TTC549 (cell line): ENCODE measurements around the gene STRIP2.
"Not testable (repeated sequence)": the region's sequence is repeated elsewhere in the genome, so short reads cannot be mapped to it uniquely, and the experiment has no call there.

Experiments used
- FAIRE-seq: peaks from 2 replicates; lab custom pipeline; 2012; peaks lifted over from hg19 to GRCh38; lab: Jason Lieb, UNC

The STRIP2 gene

DNA sequence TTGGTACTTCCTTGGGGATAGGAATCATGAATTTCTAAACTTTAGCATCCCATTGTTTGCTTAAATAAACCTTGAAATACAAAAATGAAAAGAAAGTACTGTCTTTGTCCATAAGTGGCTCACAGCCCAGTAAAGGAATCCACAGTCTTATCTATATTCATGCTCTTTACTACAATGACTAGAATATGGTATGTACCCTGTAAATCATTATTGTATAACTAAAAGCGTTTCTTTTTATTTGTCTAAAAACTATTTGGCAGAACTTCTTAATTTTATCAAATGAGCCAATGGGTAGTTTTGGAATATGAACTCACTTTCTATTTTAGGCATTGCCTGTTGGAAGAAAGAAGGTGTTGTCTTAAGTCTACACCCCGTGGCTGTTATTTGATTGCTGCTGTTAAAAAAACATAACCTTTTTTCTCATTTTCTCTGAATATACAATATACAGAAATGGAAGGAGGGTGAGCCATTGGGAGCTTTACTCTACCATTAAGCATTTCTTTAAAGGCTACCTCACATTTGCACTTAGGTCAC lies 12.4 kb upstream of the STRIP2 start:
- no peak for FAIRE-seq

DNA sequence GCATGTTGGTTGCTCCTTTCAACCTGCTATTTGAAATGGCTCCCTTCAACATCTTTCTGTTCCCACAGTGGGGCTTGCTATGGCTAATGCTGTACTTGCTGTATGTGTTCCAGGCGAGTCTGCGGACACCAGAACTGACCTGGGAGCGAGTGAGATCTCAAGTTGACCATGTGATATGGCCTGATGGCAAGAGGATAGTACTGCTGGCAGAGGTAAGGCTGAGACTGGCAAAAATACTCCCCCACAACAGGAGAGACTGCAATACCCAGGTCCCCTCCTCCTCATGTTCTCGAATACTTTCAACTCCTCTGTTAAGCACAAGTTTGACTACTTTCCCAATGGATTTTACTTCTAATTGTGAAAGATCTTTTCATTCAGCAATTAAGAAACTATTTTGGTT lies 11.5 kb upstream of the STRIP2 start:
- no peak for FAIRE-seq

DNA sequence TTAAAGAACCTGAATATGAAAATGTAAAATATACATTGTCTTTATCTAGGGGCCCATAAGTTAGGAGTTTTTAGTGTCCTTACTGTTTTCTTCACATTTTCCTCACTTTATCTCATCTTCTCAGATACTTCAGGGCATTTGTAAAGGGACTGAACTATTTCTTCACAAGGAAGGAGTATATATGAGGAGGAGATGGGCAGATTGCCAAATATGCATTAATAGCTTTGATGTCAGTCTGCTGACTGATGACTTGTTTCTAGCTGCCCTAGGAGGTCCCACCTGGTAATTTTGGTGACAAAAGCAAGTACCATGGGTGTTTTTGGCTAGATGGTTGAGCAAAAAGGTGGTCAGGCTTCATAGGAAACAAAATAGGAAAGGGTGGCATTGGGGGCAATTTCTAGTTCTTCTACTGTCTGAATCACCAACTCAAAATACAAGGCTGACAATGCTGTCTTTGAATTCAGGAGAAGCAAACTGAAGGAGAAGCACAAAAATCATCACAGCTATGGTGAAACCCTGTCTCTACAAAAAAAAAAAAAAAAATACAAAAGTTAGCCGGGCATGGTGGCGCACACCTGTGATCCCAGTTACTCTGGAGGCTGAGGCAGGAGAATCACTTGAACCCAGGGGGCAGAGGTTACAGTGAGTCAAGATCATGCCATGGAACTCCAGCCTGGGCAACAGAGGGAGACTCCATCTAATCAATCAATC lies 10.4 kb upstream of the STRIP2 start:
- no peak for FAIRE-seq

DNA sequence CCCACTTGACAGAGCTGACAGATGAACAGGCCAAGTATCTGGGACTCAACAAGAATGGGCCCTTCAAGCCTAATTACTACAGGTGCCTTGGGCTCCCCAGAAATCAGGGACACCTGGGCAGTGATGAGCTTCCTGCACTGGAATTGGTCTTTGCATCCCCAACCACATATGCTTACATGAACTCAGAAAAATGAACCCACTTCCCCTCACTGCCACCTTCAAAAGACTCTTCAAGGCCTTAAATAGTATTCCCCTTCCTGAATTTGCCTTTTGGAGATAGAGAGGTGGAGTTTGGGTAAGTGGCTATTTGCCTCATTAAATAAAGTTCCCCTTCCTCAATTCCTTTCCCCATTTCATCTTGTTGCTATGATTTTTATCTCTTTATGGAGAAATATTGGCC lies 7.8 kb upstream of the STRIP2 start:
- FAIRE-seq = no peak

DNA sequence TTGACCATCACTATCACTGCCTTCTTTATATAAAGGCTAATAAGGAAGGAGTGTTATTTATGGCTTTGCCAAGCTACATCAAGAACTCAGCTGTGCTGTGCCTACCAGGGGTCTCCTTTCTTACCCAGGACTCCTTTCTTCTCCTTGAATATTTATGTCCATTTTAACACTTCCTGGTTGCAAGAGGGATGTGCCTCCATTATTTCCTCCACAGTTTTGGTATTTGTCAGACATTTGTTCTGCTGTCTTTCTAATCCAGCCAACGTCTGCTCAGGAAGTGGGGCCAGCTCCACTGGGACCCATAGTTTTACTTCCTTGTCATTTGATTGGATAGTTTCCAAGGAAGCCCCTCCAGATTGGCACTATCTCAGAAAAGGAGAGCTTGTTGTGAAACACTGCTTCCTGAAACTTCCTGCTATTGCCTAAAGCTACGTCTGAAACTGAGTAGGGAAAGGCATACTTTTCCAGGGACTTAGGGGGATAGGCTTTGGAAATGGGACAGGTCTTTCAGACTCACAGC lies 6.6 kb upstream of the STRIP2 start:
- FAIRE-seq = no peak

DNA sequence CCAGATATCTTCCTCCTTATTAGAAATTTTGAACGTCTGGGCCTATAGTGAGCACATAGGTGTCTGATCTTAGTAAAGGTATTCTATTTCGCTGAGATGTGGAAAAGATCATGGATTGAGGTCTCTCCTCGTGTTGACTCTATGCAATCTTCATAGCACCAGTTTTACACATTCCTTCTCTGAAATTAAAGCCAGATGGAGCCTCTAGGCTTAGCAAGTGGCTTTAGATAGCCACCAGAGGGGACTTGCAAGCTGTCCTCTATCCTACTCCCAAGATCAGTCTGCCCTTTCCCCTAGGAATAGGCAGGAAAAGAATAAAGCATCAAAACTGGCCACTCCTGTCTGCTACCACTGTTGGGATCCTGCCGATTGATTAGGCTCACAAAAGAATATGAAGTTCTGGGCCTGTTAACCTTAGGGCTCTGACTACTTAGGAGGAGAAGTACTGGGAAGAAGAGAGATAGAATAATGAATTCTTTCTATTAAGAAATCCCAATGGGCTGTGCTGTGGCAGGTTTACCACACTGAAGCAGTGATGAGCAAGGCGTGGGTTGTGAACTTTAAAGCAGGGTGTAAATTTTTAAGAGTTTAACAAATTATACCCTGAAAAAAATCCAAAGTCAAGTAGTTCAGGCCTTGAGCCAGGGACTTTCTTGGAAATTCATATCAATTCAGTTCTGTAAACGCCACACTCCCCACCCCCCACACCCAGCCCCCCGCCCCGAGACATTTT lies 2.2 kb upstream of the STRIP2 start:
- FAIRE-seq = no peak

DNA sequence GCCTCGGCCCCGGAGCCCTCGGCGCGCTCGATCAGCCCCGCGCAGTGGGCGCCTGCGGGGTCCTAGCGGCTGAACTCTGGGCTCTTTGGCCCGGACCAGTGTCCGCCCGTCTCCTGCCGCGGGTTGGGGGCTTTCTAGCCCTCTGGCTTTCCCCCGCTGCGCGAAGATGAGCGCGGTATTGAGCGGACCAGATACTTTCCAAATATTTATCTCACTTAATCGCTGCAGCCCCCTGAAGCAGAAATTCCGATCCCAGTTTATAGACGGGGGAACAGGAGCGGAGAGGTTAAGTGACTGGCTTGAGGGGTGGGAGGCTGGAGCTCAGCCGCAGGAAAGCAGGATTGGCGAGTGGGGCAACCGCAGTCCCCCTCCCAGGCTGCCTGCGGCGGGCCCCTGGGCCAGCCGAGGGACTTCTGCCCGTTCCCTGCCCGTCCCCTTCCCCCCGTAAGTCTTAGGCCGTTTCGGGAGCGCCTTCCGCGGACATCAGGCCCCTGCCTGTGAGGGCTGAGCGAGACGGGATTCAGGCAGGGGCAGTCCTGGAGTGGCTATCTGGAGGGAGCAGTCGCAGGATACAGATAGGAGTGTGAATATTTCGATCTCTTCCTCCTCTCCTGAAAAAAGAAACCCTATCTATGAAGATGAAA lies 565 bp downstream of the STRIP2 start:
- FAIRE-seq = no peak

DNA sequence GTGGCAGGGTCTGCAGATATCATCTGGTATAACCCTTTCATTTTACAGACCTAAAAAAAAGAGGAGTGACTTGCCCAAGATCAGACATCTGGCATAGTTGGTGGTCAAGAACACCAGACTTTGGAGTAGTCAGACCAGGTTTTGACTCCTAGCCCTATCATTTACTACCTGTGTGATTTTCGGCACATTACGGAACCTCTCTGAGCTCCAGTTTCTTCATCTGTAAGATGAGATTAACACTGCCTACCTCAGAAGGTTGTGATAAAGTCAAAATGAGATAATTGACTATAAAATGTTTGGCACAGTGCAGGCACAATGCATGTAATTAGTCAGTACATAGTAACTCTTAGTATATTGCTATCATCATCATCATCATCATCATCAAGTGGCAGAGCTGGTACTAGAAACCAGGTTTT lies 1.2 kb downstream of the STRIP2 start:
- no peak for FAIRE-seq

DNA sequence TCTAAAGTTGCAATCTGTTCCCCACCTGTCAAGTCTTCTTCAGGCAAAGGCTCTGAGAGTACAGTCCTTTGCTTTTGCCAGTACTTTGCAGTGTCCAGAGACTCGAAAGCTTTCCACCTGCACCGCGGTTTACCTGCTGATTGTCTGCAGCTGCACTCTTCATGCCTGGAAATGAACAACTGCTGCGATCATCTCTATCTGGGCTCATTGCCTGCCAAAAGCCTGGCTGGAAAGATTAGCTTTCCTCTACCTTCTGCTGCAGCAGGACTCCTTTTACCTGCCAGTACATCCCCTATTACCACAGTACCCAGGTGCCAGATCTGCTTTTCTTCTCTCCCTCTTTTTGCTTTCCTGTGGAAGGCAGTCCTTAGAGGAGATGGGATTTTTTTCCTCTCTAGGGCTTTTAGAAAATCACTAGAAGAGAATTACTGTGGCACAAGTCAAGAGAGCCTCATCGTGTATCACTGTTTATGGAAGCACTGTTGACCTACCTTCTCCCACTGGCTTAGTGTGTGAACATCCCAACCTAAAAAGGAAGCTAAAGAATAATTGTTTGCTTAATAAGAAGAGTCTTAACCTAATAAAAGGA lies 2.2 kb downstream of the STRIP2 start:
- FAIRE-seq = no peak

DNA sequence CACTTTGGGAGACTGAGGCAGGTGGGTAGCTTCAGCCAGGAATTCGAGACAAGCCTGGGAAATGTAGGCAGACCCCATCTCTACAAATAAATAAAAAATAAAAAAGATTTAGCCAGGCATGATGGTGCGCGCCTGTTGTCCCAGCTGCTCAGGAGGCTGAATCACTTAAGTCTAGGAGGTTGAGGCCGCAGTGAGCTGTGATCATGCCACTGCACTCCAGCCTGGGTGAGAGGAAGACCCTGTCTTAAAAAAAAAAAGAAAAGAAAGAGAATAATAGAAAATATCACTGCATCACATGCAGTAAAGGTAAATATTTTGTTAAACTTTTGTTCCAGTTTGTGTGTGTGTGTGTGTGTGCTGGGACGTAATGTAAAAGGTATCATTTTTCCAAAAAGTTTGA lies 3.0 kb downstream of the STRIP2 start:
- no peak for FAIRE-seq

DNA sequence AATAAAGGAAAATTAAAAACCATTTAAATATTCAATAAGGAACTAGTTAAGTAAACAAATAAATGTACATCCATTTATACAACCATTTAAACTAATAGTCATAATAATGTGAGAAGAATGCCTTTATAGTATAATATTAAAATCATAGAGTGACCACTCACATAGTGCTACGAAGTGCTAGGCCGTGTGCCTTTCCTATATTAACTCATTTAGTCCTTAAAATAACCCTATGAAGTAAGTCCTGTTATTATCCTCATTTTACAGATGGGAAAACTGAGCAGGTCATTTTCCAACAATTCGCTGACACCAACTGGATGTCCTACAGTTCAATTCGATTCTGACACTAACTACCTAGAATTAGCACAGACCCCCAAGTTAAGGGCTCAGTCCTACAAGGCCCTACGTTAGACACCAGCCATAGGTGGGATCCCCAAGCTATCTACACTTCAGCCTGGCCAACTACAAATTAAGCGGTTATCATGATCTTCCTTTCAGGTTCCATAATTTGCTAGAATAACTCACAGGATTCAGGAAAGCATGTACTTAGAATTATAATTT lies 4.1 kb downstream of the STRIP2 start:
- no peak for FAIRE-seq

DNA sequence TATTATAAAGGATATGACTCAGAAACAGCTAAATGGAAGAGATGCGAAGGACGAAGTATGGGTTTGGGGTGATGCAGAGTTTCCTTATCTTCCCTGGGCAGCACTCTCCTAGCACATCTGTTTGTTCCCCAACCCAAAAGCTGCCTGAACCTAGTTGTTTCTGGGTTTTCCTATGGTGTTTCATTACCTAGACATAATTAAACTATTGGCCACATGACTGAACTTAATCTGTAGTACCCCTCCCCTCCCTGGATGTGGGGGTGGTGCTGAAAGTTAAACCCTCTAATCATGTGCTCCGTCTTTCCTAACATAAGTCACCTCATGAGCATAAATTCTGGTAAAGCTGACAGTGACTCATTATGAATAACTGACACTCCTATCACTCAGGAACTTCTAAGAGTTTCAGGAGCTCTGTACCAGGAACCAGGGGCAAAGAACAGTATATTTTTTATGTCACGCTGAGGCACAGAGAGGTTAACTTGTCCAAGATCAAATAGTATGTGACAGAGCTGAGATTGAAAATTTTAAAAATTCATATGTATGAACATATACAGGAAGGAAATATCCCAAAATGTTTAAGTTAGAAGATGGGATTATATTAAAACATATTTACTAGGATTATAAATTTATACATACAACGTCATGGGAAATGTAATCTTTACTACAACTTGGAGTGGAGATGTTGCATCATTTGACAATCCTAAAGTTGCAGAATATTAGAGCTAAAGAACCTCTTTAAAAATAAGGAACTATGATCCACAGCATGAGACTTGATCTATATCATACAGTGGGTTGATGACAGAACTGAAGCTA lies 4.8 kb downstream of the STRIP2 start:
- FAIRE-seq = no peak

DNA sequence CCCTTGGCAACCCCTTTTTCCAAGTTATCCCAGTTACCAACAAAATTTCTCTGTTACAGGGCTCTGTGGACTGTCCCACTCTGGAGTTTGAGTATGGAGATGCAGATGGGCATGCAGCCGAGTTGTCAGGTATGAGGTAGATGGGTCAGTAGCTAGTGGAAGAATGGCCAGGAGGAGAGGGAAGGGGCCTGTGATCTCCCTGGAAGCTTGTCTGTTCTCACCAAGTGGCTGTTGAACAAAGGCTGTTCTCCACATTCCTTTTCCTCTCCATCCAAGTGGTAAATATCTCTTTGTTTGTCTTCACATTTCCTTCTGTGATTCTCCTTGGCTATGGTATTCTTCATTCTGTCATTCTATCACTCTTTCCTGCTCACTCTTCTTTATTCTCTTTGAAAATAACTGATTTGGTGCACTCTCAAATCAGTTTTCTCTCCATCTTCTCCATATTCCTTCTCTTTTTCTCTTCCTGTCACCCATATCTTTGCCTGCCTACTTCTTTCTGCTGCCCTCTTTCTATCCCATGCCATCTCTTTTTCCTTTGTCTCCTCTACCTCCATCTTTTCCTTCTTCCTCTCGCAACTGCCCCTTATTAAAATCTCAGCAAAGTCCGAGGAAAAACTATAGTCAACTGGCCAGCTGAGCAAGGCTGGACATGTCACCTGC lies 5.9 kb downstream of the STRIP2 start:
- FAIRE-seq = no peak

DNA sequence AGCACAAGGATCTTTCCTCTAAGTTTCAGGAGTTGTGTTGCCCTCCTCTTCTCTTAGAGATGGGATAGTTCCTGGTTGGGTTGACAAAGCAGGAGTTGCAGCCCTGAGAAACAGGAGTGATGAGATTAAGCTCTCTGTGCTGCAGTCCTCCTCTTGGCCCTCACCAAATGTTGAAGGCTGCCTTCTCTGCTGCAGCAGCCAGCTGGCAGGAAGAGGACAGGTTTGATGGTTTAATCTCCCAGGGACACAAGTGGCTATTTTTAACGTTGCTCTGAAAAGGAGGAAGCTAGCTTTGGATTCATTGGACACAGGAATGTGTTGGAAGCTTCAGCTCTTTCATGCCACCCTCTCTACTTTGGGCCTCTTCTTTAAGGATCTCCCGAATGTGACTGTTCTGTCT lies 9.4 kb downstream of the STRIP2 start:
- no peak for FAIRE-seq

DNA sequence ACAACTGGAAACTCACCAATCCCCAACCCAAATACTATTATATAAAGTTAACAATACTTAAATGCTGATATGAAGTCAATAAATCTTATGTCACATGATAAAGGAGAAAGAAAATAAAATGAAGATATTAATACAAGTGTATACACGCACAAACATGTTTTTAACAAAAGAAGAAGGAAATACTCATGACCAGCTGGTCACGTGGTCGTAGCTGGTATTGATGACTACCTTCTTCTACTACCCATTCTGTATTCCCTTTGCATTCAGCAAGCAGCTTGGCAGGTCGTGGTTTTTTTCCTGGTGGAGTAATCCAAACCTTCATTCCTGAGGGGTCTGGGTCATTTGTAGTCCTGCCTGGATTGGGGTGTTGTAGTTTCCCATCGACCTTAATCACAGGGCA lies 10.5 kb downstream of the STRIP2 start:
- FAIRE-seq = not testable (repeated sequence)

DNA sequence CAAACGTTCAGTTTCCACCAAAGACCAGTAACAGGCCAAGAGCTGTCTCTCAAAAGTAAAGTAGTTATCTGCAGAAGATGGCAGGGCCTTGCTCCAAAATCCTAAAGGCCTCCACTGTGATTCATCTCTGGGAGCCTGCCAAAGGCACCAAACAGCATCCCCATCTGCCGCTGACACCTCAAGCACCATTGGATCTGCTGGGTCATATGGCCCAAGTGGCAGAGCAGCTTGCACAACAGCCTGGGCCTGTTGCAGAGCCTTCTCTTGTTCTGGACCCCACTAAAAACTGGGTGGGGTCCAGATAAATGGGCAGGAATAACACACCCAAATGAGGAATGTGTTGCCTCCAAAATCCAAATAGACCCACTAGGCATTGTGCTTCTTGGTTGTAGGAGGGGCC lies 12.7 kb downstream of the STRIP2 start:
- FAIRE-seq = not testable (repeated sequence)

DNA sequence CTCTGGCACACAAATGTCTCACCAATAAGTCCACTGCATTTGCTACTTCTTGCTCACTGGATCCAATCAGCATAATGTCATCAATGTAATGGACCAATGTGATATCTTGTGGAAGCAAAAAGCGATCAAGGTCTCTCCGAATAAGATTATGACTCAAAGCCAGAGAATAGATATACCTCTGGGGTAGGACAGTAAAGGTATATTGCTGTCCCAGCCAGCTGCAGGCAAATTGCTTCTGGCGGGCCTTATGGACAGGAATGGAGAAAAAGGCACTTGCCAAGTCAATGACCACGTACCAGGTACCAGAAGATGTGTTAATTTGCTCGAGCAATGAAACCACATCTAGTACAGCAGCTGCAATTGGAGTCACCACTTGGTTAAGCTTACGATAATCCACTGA lies 13.2 kb downstream of the STRIP2 start:
- not testable (repeated sequence) for FAIRE-seq

DNA sequence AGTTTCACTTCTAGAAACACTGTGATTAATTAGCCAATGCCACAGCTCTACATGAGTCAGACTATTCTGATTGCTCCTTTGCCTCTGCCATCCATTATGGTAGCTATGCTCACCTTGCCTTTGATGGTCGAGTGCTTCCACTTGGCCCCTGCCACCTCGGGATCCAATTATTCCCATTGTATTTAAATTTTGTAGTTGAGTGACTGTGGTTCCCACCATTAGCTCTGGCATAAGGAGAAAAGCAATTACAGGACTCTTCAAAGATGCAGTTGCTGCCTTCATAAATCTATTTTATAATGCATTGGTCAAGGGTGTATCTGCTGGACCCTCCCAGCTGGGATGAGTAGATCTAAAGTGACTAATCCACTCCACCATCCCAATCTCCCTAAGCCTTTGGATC lies 14.4 kb downstream of the STRIP2 start:
- FAIRE-seq = not testable (repeated sequence)

DNA sequence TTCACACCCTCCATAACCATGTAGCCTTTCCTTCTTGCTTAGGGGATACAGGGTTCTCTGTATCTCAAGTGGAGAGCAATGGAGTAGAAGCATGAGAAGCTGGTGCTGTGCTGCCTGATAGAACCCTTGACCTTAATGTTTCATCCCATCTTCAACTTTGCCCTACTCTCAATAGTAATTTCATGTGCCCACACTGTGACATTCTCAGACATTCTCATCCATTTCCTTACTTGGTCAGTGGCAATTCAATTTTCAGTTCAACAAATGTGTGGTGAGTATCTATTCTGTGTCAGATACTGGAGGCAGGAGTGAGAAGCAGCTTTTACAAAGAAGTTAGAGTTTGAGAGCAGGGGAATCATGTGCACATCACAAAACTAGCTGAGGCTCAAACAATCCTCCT lies 16.1 kb downstream of the STRIP2 start:
- no peak for FAIRE-seq

DNA sequence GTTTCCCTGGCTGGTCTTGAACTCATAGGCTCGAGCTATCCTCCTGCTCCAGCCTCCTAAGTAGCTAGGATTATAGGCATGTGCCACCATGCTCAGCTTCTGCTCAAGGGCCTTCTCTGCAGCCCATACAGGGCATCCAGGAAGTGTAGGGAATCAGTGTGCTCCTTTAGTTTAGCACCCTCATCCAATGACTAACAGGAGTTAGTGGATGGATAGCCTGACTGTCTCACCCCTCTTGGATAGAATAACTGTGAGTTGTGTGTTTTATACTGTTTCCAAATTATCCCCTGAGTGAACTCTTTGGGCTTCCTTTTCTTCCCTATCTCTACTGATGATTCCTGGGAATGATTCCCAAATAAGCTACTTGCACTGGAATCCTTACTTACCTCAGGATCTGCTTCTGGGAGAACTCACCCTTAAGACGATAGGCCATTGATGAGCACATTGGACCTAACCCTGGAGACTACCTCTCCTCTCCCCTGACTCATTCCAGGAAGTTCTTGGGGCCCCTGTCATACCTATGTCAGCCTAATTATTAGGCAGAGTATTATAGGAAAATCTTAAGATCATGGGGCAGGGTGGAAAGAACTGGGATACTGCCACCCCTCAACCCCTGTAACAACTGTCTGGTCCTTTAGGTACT lies 18.5 kb downstream of the STRIP2 start:
- FAIRE-seq = no peak
